SKM-1 (cell line): ENCODE data around the gene GTF3A.
"Not testable (repeated sequence)": the region's sequence is repeated elsewhere in the genome, so short reads cannot be mapped to it uniquely, and the experiment has no call there.

Experiments used
- DNase-seq: peaks from one replicate; lab custom pipeline; 2025; ENCODE audit not compliant: unreplicated experiment; lab: John Stamatoyannopoulos, UW

Gene GTF3A

GRCh38 chr13:27424246-27425157, at the start of gene GTF3A:
Gene GTF3A (plus strand): TSS chr13:27424619.
- DNase-seq, result peak; percentile 49

GRCh38 chr13:27374650-27375049, 49.8 kb upstream of the GTF3A start:
- DNase-seq, result peak; percentile 67

GRCh38 chr13:27375686-27376326, 48.6 kb upstream of the GTF3A start:
- DNase-seq, result peak; percentile 16

GRCh38 chr13:27379126-27379525, 45.3 kb upstream of the GTF3A start:
- no peak for DNase-seq

GRCh38 chr13:27379694-27380641, 44.5 kb upstream of the GTF3A start:
- peak; percentile 23 for DNase-seq

- no peak for DNase-seq
These were observed 42.8 kb upstream of the GTF3A start for GRCh38 chr13:27381601-27382000.

- no peak for DNase-seq
These were observed 41.1 kb upstream of the GTF3A start for GRCh38 chr13:27383104-27383921.

- no peak for DNase-seq
These were observed 40.1 kb upstream of the GTF3A start for GRCh38 chr13:27384285-27384684.

GRCh38 chr13:27388241-27388640, 36.2 kb upstream of the GTF3A start:
- DNase-seq, result no peak

GRCh38 chr13:27389891-27390290, 34.5 kb upstream of the GTF3A start:
- DNase-seq, result no peak

- peak; percentile 7 for DNase-seq
These were observed 32.9 kb upstream of the GTF3A start for GRCh38 chr13:27391471-27391870.

- DNase-seq, result no peak
These were observed 31.3 kb upstream of the GTF3A start for GRCh38 chr13:27393101-27393500.

- DNase-seq, result no peak
These were observed 29.4 kb upstream of the GTF3A start for GRCh38 chr13:27395007-27395510.

GRCh38 chr13:27396252-27396846, 28.1 kb upstream of the GTF3A start:
- no peak for DNase-seq

GRCh38 chr13:27398360-27398759, 26.1 kb upstream of the GTF3A start:
- DNase-seq, result no peak

- not testable (repeated sequence) for DNase-seq
These were observed 24.0 kb upstream of the GTF3A start for GRCh38 chr13:27400405-27400804.

GRCh38 chr13:27401210-27401609, 23.2 kb upstream of the GTF3A start:
- DNase-seq, result peak; percentile 68

GRCh38 chr13:27403203-27403678, 21.2 kb upstream of the GTF3A start:
- DNase-seq, result no peak

GRCh38 chr13:27403727-27404385, 20.6 kb upstream of the GTF3A start:
- no peak for DNase-seq
